NCI-H446 treated with DMSO at 0.1 percent for 48 hours (cell line): Measurements from ENCODE around the gene BOD1L2.

Experiments used
- DNase-seq: peaks from one replicate; lab custom pipeline; 2025; lab: John Stamatoyannopoulos, UW

BOD1L2 gene

GRCh38 chr18:57150081-57150480, 3.2 kb downstream of the BOD1L2 start:
- no peak for DNase-seq

DNA sequence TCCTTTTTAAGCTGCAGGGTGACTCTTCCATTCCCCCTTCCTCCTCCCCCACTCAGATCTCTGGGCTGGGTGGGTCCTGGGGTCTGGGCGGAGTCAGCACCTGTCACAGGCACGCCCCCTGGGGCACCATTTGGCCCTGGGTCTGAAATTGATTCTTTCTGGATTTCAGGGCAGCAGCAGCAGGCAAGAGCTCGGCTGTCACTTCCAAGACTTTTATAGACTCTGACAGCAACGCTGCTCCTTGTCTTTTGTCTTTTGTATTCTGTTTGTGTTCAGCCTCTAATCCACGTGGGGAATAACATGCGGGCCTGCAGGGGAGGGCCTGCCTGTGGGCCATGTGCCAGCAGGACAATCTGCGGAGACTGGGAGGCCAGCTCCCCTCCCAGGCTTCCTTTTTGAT, 3.9 kb downstream of the BOD1L2 start:
- peak; percentile 60 for DNase-seq

DNA sequence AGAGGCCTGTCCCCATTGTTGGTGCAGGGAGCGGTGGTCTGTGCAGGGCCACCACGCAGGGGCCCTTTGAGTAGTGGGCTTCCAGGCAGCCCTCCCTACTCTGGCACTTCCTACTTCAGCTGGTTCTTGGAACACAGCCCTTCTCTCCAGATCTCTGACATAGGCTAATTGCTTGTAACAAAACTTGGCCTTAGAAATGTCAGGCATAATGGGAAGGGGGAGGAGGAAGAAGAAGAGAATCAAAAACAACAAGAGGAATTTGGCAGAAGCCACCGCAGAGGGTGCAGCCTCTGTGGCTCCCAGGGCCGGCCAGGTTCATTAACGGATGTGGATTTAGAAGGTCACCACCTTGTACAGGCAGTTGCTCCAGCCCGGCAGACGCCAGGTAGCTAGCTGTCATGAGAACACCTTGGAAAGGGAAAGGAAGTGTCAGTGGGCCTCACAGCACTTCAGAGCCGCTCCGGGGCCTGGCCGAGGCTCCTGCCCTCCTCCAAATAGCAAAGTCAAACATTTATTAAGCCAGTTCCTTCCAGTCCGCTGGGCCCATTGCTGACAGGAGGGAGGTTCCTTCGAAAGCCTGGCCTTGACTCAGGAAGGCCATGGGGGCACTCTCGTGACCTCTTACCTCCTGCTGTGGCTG, 7.4 kb downstream of the BOD1L2 start:
- peak; percentile 64 for DNase-seq

GRCh38 chr18:57164401-57164800, 17.5 kb downstream of the BOD1L2 start:
- no peak for DNase-seq

- DNase-seq = no peak
Measured at GRCh38 chr18:57167617-57168308, 20.9 kb downstream of the BOD1L2 start.

GRCh38 chr18:57171026-57171425, 24.1 kb downstream of the BOD1L2 start:
- no peak for DNase-seq

DNA sequence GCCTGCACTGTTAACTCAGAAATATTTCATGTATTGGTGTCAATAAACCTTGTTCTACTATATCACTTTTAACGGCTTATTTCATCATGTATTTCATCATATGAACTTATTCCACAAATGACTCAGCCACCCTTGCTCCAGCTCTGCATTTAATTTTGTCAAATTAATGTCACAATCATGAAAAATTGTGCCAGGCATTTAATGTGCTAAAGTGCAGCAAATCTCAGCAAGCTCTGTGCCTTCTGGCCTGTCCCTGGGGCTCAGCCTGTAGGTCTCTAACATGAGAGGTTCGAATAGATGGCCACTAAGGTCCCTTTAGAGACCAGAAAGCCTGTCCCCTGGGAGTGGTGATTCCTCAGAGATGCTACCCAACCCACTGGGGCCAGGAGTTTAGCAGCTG, 28.6 kb downstream of the BOD1L2 start:
- no peak for DNase-seq

DNA sequence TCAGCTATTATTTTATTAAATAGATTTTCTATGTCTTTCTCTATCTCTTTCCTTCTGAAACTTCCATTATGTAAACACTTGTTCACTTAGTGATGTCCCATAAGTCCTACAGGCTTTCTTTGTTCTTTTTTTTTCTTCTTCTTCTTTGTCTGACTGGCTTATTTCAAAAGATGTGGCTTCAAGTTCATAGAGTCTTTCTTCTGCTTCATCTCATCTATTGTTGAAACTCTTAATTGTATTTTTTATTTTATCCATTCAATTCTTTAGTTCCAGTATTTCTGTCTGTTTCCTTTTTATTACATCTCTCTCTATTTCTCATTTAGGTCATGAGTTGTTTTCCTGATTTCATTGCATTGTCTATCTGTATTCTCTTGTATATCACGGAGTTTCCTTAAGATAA, 38.5 kb downstream of the BOD1L2 start:
- DNase-seq = no peak

DNA sequence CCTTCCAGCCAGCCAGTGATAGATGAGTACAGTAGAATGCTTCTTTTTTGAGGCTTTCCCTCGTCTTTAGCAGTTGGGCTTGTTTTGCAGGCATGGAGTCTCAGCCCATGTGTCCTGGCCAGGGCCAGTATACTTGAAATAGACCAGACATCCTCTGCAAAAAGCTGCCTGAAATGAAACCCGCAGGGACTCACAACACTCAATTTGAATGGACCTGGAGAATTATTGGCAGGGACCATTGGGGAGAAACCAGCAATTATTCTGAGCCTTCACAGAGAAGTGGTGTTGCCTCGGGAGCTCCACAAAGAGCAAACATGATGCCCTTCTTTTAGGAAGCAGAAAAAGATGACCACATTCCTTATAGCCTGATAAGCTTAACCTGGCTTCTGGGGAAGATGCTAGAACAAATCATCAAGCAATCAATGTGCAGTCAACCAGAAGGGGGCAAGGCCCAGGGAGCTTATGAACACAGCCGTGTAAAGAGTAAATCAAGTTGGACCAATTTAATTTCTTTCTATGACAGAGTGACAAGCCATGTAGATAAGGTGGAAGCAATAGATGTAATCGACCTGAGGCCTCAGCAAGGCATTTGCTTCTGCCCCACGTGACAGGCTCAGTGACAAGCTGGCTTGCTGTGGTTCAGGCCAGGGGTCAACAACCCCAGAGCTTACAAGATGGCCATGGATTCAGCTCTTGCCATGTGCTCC, 42.1 kb downstream of the BOD1L2 start:
- no peak for DNase-seq

- no peak for DNase-seq
Measured at GRCh38 chr18:57190026-57190425, 43.1 kb downstream of the BOD1L2 start.

GRCh38 chr18:57194070-57194469, 47.2 kb downstream of the BOD1L2 start:
- DNase-seq = no peak

- no peak for DNase-seq
Measured at GRCh38 chr18:57194622-57195021, 47.7 kb downstream of the BOD1L2 start.

DNA sequence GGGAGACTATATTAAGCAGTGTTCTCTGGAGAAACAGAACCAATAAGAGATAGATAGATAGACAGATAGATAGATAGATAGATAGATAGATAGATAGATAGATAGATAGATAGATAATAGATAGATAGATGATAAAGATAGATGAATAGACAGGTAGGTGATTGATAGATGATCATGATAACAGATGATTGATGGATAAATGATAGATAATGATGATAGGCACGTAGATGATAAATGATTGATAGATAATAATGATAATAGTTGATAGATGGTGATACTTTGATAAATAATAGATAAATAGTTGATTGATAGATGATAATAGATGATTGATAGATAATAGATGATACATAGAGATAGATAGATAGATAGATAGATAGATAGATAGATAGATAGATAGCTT, 48.5 kb downstream of the BOD1L2 start:
- DNase-seq = no peak

GRCh38 chr18:57197261-57197660, 50.4 kb downstream of the BOD1L2 start:
- DNase-seq = no peak

GRCh38 chr18:57198073-57198472, 51.2 kb downstream of the BOD1L2 start:
- DNase-seq = no peak
